OCI-LY3 (cell line): ENCODE results near the gene WDR31.

Experiments used
- H2AFZ ChIP-seq: fragments of 200-600, 300-600 bp; shearing (Covaris generic); 2 replicates; pipeline ENCODE4 v1.6.0; 2014; ENCODE audit warnings: antibody characterized with exemption, low read depth, low read length
- H3K27ac ChIP-seq: fragments of 200-600, 300-600 bp; sonication (generic); 2 replicates; pipeline ENCODE4 v1.5.1; 2014; ENCODE audit warnings: mild to moderate bottlenecking, low read length, moderate library complexity, mixed read lengths
- H3K27me3 ChIP-seq: fragments of 200-600, 300-600 bp; sonication (generic); 2 replicates; pipeline ENCODE4 v1.6.1; 2014; ENCODE audit warnings: low read depth, low read length, mixed read lengths
- H3K36me3 ChIP-seq: fragments of 200-600, 300-600 bp; sonication (generic); replicated peaks from 2 replicates; pipeline ENCODE3; 2014; ENCODE audit warnings: low read depth, low read length, mixed read lengths
- H3K4me1 ChIP-seq: fragments of 300-600, 200-600 bp; sonication (generic); 2 replicates; pipeline ENCODE4 v1.6.1; 2014; ENCODE audit warnings: low read length, mixed read lengths
- H3K4me2 ChIP-seq: fragments of 200-600, 300-600 bp; sonication (generic); 2 replicates; pipeline ENCODE4 v1.6.1; 2014; ENCODE audit warnings: low read length, mixed read lengths
- H3K4me3 ChIP-seq: fragments of 300-600, 200-600 bp; sonication (generic); 2 replicates; pipeline ENCODE4 v1.5.1; 2014; ENCODE audit warnings: antibody characterized with exemption, mild to moderate bottlenecking, low read length, moderate library complexity
- H3K79me2 ChIP-seq: fragments of 300-600, 200-600 bp; shearing (Covaris generic); 2 replicates; pipeline ENCODE4 v1.6.1; 2014; ENCODE audit warnings: mild to moderate bottlenecking, low read length, mixed read lengths
- H3K9ac ChIP-seq: fragments of 300-600, 200-600 bp; shearing (Covaris generic); 2 replicates; pipeline ENCODE4 v1.6.0; 2014; ENCODE audit warnings: mild to moderate bottlenecking, low read length, moderate library complexity
- H3K9me3 ChIP-seq: fragments of 200-600, 300-600 bp; shearing (Covaris generic); 2 replicates; pipeline ENCODE4 v1.6.1; 2014; ENCODE audit warnings: low read length, mixed read lengths; ENCODE audit not compliant: insufficient read depth
- H4K20me1 ChIP-seq: fragments of 200-600, 300-600 bp; sonication (generic); 2 replicates; pipeline ENCODE4 v1.6.1; 2016; ENCODE audit warnings: low read length, mixed read lengths; ENCODE audit not compliant: insufficient read depth
- EZH2phosphoT487 ChIP-seq: fragments of 200-600 bp; shearing (Covaris generic); IDR thresholded peaks from 2 replicates; pipeline ENCODE4 v1.6.1; 2018; ENCODE audit warnings: antibody characterized with exemption, mixed run types, low read depth
- TF ChIP-seq, protein P1 (sequence below): fragments of 200-600, 300-600 bp; sonication (generic); IDR thresholded peaks from 2 replicates; pipeline ENCODE4 v1.5.1; 2014; ENCODE audit warnings: antibody characterized with exemption, low read length, low read depth

Gene WDR31

DNA sequence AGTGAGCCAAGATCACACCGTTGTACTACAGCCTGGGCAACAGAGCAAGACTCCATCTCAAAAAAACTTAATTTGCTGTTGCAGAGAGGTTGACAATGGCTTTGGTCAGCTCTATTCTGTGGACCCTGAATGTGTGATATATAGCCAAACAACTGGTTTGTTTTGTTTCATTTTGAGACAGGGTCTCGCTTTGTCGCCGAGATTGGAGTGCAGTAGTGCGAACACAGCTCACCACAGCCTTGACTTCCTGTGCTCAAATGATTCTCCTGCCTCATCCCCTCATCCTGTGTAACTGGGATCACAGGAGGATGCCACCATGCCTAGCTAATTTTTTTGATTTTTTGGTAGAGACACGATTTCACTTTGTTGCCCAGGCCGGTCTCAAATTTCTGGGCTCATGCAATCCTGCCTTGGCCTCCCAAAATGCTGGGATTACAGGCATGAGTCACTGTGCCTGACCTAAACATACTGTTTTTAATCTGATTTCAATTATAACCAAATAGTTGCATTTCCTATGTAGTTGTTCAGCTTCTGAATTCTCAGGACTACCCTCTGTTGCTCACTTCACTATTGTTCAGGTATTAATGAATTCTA lies 46.7 kb downstream of the WDR31 start:
- Histone ChIP-seq H3K9me3 (no peaks in the 10 kb centered on the region), H2AFZ (no peak overlapping the region), H3K36me3 (peaks cover 55% of the 10 kb centered on the region), H3K27ac (no peak overlapping the region), H4K20me1 (no peaks in the 10 kb centered on the region), H3K4me2 (no peak overlapping the region), H3K9ac (no peak overlapping the region), H3K79me2 (no peaks in the 10 kb centered on the region), H3K27me3 (no peaks in the 10 kb centered on the region), H3K4me3 (no peak overlapping the region), H3K4me1 (0 out of 2 replicates have a peak, but pooled peaks cover 2% of the 10 kb centered on the region)
- TF ChIP-seq EZH2phosphoT487: no peak
- TF ChIP-seq, protein P1, sequence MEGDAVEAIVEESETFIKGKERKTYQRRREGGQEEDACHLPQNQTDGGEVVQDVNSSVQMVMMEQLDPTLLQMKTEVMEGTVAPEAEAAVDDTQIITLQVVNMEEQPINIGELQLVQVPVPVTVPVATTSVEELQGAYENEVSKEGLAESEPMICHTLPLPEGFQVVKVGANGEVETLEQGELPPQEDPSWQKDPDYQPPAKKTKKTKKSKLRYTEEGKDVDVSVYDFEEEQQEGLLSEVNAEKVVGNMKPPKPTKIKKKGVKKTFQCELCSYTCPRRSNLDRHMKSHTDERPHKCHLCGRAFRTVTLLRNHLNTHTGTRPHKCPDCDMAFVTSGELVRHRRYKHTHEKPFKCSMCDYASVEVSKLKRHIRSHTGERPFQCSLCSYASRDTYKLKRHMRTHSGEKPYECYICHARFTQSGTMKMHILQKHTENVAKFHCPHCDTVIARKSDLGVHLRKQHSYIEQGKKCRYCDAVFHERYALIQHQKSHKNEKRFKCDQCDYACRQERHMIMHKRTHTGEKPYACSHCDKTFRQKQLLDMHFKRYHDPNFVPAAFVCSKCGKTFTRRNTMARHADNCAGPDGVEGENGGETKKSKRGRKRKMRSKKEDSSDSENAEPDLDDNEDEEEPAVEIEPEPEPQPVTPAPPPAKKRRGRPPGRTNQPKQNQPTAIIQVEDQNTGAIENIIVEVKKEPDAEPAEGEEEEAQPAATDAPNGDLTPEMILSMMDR: no peak

- no peaks in the 10 kb centered on the region for H3K4me1 ChIP-seq
- no peak overlapping the region for H3K9ac ChIP-seq
- H3K4me2 ChIP-seq: no peak overlapping the region
- no peaks in the 10 kb centered on the region; the same call in 1 of the 2 replicates for H3K79me2 ChIP-seq
- no peaks in the 10 kb centered on the region for H3K9me3 ChIP-seq
- H3K27ac ChIP-seq: no peak overlapping the region
- no peak overlapping the region for H3K4me3 ChIP-seq
- H2AFZ ChIP-seq: no peak overlapping the region
- no peaks in the 10 kb centered on the region for H4K20me1 ChIP-seq
- no peak for TF ChIP-seq EZH2phosphoT487
- TF ChIP-seq, protein P1: no peak
- no peaks in the 10 kb centered on the region for H3K27me3 ChIP-seq
- peaks cover 79% of the 10 kb centered on the region for H3K36me3 ChIP-seq
These were observed 49.9 kb downstream of the WDR31 start for GRCh38 chr9:113290052-113290607.

DNA sequence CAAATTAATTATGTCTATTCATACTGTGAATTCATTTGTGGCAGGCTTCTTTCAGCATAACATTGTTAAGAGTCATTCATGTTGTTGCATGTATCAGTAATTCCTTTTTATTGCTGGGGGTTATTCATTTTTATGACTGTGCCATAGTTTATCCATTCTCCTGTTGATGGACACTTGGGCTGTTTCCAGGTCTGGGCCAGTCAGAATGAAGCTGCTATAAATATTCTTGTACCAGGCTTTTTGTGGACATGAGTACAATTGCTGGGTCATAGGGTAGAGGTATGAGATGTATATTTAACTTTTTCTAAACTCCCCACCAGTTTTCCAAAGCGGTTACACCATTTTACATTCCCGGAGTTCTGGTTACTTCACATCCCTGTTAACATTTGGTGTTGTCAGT lies 51.0 kb downstream of the WDR31 start:
- no peak overlapping the region for H2AFZ ChIP-seq
- no peak for TF ChIP-seq EZH2phosphoT487
- TF ChIP-seq, protein P1: no peak
- no peaks in the 10 kb centered on the region for H4K20me1 ChIP-seq
- no peaks in the 10 kb centered on the region for H3K9me3 ChIP-seq
- H3K4me3 ChIP-seq: no peak overlapping the region
- H3K79me2 ChIP-seq: peaks cover 3% of the 10 kb centered on the region
- no peaks in the 10 kb centered on the region for H3K27me3 ChIP-seq
- peaks cover 85% of the 10 kb centered on the region for H3K36me3 ChIP-seq
- H3K4me1 ChIP-seq: no peaks in the 10 kb centered on the region
- no peak overlapping the region for H3K9ac ChIP-seq
- no peak overlapping the region for H3K27ac ChIP-seq
- H3K4me2 ChIP-seq: no peak overlapping the region

GRCh38 chr9:113281356-113281755 lies 58.7 kb downstream of the WDR31 start:
- Histone ChIP-seq H3K27ac (no peak overlapping the region), H3K4me3 (no peak overlapping the region), H3K4me1 (peaks cover 3% of the 10 kb centered on the region), H3K4me2 (no peak overlapping the region), H3K27me3 (no peaks in the 10 kb centered on the region), H3K36me3 (peaks cover 65% of the 10 kb centered on the region), H3K79me2 (peaks cover 22% of the 10 kb centered on the region), H3K9me3 (no peaks in the 10 kb centered on the region), H2AFZ (no peak overlapping the region), H4K20me1 (no peaks in the 10 kb centered on the region), H3K9ac (no peak overlapping the region)
- no peak for TF ChIP-seq EZH2phosphoT487
- TF ChIP-seq, protein P1: no peak
